Fibroblast of pulmonary artery (primary cell): ENCODE measurements around the gene CCNC.

ENCODE experiments used
- DNase-seq: peaks from one replicate; pipeline ENCODE4 v3.0.0-alpha.2; 2010; ENCODE audit warnings: low read depth
- H3K4me3 ChIP-seq: replicated peaks from 2 replicates; pipeline ENCODE4 v1.5.1; 2011; ENCODE audit warnings: low read depth, mild to moderate bottlenecking, control low read depth, low read length, moderate library complexity
- TF ChIP-seq, protein P1 (sequence below): IDR thresholded peaks from 2 replicates; pipeline ENCODE4 v1.5.1; 2011; ENCODE audit warnings: mild to moderate bottlenecking, control low read depth, low read length, inconsistent platforms; ENCODE audit errors: missing control alignments

Gene CCNC

DNA sequence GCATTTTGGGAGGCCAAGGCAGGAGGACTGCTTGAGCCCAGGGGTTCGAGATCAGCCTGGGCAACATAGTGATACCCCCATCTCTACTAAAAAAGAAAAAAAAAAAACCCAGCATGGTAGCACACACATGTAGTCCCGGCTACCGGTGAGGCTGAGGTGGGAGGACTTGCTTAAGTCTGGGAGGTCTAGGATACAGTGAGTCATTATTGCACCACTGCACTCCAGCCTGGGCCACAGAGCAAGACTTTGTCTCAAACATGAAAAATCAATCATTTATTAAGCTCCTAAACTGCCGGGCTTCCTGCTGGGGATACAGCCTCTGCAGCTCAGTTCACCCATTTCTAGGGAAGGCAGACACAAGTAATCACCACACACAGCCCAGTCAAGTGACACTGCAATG is 45.9 kb downstream of the CCNC start:
- peak; percentile 81 for DNase-seq
- H3K4me3 ChIP-seq = peak overlapping the region; percentile 83
- TF ChIP-seq, protein P1, sequence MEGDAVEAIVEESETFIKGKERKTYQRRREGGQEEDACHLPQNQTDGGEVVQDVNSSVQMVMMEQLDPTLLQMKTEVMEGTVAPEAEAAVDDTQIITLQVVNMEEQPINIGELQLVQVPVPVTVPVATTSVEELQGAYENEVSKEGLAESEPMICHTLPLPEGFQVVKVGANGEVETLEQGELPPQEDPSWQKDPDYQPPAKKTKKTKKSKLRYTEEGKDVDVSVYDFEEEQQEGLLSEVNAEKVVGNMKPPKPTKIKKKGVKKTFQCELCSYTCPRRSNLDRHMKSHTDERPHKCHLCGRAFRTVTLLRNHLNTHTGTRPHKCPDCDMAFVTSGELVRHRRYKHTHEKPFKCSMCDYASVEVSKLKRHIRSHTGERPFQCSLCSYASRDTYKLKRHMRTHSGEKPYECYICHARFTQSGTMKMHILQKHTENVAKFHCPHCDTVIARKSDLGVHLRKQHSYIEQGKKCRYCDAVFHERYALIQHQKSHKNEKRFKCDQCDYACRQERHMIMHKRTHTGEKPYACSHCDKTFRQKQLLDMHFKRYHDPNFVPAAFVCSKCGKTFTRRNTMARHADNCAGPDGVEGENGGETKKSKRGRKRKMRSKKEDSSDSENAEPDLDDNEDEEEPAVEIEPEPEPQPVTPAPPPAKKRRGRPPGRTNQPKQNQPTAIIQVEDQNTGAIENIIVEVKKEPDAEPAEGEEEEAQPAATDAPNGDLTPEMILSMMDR = no peak

DNA sequence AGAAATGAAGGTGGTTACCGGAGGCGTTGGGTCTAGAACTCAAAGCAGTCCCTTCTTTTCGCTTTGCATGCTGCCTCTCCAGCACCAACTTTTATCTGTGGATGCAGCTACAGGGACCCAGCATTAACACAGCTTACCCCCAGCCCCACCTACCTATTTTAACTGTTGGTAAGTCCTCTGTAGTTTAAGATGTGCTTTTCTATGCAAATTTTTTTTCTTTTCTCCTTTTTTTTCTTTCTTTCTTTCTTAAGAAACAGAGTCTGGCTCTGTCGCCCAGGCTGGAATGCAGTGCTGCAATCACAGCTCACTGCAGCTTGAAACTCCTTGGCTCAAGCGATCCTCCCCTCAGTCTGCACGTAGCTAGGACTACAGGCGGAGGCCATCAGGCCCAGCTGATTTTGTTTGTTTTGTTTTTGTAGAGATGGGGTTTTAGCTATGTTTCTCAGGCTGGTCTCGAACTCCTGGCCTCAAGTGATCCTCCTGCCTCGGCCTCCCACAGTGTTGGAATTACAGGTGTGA is 46.8 kb downstream of the CCNC start:
- TF ChIP-seq, protein P1 = no peak
- H3K4me3 ChIP-seq = peak overlapping the region; percentile 83
- peak; percentile 79 for DNase-seq

GRCh38 chr6:99520855-99521632 is 47.4 kb downstream of the CCNC start:
- H3K4me3 ChIP-seq = peak overlapping the region; percentile 83
- peak; percentile 83 for DNase-seq
- TF ChIP-seq, protein P1 = peak; percentile 75

GRCh38 chr6:99519446-99519845 is 49.0 kb downstream of the CCNC start:
- TF ChIP-seq, protein P1 = no peak
- no peak overlapping the region for H3K4me3 ChIP-seq
- DNase-seq = no peak

DNA sequence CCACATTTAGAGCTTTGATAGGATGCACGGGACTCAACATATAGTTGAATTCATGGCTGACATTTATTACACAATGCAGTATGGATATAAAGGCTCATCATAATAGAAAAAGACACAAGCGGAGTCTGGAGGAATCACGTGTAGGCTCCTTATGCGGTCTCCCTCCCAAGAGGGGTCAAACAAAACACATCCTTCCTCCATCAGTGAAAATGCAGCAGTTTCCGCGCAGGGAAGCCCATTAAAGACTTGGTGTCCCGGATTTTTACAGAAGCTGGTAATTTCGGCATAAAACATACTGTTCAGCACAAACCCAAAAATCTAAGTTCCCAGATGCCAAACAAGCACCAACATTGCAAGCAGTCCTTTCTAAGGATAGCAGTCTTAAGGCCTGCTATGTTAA is 54.4 kb downstream of the CCNC start:
- H3K4me3 ChIP-seq = peak overlapping the region; percentile 78
- TF ChIP-seq, protein P1 = no peak
- no peak for DNase-seq

DNA sequence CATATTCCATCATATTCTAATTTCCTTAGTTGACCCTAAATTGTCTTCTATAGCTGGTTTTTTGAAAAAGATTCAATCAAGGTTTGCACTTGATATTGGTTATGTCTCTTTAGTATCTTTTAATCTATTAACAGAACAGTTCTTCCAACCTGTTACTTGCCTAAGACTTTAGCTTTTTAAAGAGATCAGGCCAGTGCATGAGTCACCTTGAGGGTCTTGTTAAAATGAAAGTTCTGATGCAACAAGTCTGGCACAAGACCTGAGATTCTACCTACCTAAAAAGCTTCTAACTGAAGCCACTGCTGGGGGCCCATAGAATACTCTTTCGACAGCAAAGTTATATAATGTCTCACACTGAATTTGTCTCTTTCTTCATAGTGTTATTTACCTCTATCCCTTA is 56.4 kb downstream of the CCNC start:
- no peak overlapping the region for H3K4me3 ChIP-seq
- TF ChIP-seq, protein P1 = no peak
- peak; percentile 29 for DNase-seq

- TF ChIP-seq, protein P1 = no peak
- H3K4me3 ChIP-seq = no peak overlapping the region
- DNase-seq = no peak
Observed at GRCh38 chr6:99507648-99508047, 60.8 kb downstream of the CCNC start.
